Stimulated activated CD4-positive, alpha-beta T cell treated with anti-CD3 and anti-CD28 coated beads, Interleukin-15, amount 100 ng/mL, for 1 hour (primary cell): ENCODE measurements around the gene C1orf94.

Experiments used
- DNase-seq, 2 donors: peaks; one replicate each; pipeline ENCODE4 v3.0.0-alpha.2; 2020; ENCODE audit warnings: low read depth in 1 of 2, low spot score in 1 of 2

Gene C1orf94, protein sequence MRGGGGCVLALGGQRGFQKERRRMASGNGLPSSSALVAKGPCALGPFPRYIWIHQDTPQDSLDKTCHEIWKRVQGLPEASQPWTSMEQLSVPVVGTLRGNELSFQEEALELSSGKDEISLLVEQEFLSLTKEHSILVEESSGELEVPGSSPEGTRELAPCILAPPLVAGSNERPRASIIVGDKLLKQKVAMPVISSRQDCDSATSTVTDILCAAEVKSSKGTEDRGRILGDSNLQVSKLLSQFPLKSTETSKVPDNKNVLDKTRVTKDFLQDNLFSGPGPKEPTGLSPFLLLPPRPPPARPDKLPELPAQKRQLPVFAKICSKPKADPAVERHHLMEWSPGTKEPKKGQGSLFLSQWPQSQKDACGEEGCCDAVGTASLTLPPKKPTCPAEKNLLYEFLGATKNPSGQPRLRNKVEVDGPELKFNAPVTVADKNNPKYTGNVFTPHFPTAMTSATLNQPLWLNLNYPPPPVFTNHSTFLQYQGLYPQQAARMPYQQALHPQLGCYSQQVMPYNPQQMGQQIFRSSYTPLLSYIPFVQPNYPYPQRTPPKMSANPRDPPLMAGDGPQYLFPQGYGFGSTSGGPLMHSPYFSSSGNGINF

DNA sequence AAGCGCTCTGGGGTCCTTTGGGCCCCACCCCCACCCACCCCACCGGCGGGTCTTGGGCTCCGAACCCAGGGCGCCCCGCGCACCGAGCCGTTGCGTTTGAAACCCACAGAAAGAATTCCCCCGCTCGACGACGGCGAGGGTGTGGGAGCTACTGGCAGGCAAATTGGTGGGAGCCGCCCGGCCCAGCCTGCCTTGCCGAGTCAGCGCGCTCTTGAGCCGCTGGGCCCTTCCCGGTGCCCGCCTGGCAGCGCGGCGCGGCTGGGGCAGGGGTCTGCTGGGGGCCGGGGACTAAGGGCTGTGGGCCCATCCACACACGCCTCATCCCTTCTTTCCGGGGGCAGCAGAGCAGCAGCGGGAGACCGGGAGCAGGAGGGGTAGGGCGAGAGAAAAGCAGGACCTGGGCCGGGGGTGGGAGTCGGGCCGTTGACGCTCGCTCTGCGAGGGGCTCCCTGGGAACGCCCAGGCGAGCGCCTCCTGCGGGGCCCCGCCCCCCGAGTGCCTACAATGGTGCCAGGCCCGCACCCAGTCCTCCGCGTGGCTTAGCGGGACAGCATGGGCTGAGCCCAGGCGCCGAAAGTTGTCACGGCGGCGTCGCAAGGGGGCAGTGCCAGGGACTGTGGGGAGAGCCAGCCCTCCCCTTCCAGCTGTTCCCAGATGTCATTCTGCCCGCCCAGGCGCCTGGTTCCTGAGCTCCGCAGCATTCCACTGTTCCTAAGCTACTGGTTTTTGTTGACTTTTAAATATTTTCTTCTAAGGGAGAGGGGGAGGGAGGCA lies at the start of gene C1orf94:
C1orf94 (plus strand) TSS at position 78 of the 774 bp plus-strand sequence. CDS start 883 bp downstream, outside the sequence.
- no peak for DNase-seq

DNA sequence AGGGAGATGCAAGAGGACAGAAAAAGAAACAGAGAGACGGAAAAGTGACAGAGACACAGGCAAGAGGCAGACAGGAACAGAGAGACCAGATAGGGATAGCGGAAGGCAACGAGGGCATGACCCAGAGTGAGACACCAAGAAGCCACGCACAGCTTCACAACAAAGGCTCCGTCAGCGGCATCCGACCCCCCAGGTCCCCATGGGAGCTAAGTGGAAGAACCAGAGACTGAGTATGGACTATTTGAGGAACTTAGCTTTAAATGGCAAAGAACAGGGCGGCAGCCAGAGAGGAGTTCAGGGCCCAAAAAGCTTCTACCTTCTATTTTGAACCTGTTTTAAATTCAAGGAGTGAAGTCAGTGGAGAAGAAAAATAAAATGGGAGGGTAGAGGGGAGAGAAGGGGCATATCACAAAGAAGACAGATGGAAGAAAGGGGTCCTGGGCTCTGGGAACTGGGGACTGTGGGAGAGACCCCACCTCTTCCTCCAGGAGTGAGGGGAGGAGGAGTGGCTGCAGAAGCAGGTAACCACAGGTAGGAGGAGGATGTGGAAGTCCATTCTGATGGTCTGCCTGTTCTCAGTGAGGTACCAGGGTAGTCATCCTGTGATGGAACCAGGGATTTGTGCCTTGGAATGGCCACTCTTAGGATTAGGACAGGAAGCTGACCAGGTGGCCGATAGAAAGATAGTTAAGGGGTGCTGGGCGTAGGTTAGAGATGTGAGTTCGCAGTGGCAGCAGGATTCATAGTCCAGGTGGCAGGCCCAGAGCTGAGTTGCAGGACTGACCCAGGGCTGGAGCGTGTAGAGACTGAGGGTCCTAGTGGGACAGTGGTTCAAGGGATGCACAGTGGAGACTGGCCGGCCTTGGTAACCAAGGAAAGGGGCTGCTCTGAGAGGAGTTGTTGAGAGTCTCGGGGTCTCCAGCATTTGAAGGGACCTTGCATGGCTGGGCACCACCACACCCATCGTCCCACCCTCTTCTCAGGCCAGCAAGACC lies 49.4 kb upstream of the C1orf94 start:
- no peak for DNase-seq

DNA sequence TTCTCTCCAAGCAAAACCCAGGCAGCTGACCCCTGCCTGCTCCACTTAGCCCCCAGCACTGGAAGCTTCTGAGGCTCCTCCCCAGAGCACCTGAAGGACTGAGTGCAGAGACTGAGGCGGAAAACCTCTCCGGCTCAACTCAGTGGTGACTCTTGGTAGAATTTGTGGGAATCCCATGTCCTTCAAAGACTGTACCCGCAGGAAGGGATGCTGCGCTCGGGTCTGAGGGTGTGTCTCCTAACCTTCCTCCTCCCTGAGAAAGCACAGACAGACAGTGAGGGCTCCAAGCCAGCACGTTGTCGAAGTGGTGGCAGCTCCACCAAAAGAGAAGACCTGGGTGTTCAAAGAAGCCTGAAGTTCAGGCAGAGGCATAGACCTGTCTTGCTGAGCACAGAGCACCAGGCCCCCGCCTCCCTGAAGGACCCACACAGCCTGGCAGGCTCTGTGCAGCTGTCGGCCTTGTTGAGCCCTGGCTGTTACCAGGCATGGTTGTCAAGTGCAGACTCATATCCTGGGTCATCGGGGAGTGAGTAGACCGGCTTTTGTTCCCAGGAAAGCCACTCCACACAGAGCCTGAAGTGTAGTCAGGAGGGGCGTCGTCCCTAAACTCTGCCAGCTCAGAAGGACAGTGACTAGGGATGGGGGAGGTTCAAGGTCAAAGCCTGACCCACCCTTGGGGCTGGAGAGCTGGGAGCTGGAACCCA lies 48.4 kb upstream of the C1orf94 start:
- no peak for DNase-seq

DNA sequence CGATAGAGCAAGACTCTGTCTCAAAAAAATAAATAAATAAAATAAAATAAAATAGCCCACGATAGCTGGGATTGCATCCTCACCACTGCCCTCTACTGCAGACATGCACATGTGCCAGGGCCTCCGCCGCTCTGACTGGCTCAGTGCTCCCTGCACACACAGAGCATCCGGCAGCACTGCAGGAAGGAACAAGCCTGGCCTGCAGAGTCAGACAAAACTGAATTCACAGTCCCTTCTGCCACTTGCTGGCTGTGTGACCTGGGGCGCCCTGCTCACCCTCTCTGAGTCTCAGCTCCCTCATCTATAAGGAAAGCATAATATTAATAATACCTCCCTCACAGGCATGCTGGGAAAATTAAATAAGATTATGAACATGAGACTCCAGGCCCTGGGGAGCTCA lies 47.1 kb upstream of the C1orf94 start:
- DNase-seq: no peak

DNA sequence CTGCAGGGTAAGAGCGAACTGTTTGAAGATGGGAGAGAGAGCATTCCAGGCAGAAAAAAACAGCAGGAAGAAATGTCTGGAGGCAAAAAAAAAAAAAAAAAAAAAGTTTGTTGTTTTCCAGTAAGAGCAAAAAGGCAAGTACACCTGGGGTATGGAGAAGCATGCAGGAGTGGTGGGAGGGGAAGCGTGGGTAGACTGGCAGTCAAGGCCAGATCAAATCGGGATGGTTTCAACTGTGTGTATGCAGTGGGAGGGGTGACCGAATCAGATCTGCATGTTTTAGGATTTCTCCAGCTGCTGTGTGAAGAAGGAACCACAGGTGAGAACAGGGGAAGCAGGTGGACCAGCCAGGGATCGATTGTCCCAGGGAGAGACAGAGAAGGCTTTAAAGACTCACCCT lies 46.4 kb upstream of the C1orf94 start:
- no peak for DNase-seq

DNA sequence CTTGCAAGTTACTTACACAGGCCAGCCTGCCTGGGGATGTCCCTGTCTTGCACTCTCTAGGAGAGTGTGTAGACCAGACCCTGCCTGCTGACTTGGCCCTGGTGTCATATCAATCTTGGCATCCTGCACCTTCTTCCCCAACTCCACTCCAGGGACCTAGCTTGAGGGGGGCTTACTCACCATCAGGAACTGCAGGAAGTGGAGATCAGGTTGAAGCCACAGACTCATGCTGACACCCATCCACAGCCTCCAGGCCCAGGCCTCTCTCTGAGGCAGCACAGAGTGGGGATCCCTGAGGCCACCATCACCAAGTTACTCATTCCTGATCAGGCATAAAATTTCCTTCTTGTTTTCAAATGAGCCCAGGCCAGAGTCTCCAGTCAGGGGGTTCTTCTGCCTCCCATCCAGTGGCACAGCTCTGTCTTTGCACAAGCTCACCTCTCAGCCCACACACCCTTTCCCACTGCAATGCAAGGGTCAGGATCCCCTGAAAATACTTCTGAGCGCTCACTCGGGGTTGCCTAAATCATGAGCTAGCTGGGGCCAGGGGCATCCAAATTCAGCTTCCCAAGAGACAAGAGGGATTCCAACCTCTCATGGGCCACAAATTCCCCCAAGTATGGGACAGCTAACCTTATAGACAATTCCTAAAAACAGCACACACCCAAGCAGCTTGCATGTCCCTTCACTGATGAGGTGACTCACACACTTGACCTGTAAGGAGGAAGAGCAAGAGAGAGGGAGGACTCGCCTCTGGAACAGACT lies 45.1 kb upstream of the C1orf94 start:
- no peak for DNase-seq

DNA sequence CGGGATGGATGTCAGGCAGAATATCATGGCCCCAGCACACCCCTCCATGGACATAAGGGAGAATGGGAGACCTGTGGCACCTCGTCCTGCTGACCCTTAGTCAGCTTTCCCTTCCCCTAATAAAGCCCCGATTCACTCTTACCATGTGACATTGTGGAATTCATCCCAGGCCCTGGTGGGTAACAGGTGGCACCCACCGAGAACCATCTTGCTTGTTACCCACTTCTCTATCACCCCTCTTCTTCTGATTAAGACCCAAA lies 44.6 kb upstream of the C1orf94 start:
- no peak for DNase-seq

DNA sequence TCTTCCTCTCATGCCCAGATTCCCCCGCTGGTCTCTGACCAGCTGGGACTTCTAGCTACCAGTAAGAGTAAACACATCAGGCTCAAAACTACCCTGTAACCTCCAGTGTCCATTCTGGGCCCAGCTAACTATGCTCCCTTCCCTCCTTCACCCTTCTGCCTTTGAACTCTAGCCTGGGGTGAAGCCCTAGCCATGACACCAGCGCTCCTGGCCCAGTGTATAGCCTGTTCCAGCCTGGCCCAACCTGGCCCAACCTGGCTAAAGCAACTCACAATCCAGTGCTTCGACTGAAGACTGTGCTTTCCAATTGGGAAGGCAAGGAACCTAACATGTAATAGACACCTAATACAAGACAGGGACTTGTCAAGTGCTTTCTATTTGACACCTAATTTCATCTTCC lies 39.3 kb upstream of the C1orf94 start:
- DNase-seq: no peak

DNA sequence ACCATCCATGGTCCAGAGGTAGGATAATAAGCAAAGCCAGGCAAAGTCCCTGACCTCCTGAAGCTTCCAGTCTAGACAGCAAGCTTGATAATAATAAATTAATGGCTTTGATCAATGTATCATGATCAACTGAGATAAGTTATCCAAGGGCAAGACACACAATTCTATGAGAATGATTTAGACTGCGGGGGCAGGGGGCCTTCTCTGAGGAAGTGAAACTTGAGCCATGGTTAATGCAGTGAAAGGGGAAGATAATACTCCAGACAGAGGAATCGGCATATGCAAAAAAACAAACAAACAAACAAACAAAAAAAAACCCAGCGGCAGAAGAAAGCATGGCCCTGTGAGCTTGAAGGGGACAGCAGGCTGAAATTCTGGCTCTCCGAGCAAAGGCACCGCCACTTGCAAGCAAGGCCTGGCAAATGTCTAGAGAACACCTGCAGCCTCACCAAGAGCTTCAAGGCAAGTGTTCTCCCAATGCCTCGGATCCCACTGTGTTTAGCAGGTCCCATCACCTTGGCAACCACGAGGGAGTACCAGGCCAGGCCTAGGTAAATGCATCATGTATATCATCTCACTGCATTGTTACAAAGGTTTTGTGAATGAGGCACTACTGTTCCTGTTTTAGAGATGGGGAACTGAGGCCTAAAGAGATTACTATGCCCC lies 36.6 kb upstream of the C1orf94 start:
- no peak for DNase-seq

DNA sequence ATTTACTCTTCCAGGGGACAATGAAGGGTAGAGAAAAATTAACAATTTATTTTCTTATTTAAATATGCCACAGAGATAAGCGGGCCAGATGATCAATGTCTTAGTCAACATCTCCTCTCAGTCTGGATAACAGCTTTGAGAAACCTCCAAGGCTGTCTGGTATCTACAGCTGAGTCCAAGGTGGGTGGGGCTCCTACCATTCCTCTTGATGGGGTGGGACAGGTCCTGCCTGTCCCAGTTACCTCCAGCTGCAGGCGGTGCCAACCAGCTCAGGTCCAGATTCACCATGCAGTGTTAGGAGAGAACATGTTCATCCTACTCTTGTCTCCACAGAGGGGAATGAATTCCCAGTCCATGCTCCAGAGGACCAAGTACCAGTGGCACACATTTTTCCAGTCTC lies 32.7 kb upstream of the C1orf94 start:
- DNase-seq: no peak

DNA sequence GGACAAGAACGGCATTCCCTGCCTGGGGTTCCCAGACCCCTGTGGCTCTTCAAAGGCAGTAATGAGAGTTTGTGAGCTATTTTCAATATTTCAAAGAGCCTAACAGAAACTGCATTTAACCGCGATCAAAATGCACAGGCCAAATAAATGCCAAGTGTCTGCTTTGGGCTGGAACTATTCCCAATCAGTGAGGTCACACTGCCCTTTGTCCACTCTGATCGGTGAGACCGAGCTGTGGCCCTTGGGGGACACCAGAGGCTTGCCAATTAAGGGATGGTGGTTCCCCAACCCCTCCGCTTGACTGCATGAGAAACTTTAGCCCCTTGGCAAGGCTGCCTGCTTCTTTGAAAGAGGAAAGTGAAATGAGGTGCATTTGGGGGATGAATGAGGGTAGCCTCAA lies 31.9 kb upstream of the C1orf94 start:
- no peak for DNase-seq

DNA sequence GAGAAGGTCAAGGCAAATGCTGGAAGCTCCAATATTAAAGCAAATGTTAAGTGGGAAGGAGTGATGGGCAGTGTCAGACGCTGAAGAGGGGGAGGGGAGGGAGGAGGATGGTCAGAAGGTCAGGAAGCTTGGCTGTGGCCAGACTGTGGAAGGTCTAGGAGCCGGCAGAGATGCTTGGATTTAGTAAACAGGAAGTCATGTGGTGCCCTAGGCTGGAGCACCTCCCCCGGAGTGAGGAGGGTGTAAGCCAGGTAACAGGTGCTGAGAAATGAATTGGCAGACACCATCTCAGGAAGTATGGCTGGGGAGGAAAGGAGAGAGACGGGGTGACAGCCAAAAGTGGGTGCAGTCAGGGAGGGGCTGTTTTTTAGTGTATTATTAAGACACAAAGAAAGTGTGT lies 29.4 kb upstream of the C1orf94 start:
- no peak for DNase-seq

DNA sequence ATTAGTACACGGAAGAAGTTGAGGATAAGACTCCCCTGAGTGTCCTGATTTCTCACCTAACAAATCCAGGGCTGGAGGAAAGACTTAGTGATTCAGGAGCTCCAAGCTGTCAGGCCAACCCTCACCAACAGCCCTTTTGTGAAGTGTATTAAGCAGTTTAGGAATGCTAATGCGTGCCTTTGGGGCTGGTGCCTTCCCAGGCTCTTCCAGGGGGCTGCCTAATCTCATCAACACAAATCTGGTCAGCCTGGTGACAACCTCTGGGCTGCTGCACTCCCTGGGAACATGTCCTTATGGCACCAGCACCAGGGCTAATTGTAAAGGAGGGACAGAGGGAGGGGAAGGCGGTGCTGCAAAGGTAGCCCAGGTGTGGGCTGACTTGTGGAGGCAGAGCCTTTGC lies 27.2 kb upstream of the C1orf94 start:
- DNase-seq: no peak

DNA sequence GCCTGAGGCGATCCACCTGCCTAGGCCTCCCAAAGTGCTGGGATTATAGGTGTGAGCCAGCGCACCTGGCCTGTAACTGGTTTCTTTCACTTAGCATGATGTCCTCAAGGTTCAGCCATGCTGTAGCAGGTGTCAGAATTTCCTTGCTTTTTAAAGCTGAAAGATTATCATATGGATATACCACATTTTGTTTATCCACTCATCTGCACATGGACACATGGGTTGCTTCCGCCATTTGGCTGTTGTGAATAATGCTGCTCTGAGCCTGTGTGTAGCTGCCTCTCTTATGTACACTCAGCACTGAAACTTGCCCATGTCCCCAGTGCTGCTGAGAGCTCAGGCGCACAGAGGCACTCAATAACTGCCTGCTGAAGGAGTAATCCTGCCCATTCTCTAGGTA lies 23.5 kb upstream of the C1orf94 start:
- no peak for DNase-seq

DNA sequence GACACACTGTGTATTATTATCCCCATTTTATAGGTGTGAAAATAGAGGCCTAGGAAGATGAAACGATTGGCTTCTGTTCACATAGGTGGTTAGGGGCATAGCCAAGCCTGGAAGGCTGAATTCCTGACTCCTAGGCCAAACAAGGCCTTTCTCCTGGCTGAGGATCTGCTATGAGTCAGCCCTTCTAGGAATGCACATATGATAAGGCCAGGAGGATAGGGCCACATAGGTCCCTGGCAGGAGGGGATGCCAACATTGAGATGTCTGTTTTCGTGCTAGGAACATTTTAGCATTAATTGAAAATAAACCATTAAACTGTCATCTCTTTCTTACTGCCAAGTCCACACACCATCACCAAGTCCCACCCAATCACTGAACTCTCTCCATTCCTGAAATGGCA lies 20.8 kb upstream of the C1orf94 start:
- DNase-seq: no peak

DNA sequence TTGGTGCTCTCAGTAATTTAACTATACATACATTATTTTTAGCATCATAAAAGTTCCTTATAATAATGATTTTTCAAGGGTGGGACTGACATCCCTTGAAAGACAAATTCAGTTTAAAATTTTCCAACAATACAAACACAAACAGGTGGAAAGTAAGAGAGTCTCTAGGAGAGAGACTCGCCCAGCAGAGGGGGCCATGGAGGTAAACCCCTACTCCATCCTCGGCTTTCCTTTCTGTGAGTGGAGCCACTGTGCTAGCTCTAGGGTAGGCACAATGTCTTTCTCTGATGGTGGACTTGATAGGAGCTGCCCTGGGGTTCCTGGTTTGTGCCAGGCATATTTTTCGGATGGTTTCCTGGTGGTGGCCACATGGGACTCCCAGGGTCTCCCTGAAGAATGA lies 20.0 kb upstream of the C1orf94 start:
- no peak for DNase-seq

DNA sequence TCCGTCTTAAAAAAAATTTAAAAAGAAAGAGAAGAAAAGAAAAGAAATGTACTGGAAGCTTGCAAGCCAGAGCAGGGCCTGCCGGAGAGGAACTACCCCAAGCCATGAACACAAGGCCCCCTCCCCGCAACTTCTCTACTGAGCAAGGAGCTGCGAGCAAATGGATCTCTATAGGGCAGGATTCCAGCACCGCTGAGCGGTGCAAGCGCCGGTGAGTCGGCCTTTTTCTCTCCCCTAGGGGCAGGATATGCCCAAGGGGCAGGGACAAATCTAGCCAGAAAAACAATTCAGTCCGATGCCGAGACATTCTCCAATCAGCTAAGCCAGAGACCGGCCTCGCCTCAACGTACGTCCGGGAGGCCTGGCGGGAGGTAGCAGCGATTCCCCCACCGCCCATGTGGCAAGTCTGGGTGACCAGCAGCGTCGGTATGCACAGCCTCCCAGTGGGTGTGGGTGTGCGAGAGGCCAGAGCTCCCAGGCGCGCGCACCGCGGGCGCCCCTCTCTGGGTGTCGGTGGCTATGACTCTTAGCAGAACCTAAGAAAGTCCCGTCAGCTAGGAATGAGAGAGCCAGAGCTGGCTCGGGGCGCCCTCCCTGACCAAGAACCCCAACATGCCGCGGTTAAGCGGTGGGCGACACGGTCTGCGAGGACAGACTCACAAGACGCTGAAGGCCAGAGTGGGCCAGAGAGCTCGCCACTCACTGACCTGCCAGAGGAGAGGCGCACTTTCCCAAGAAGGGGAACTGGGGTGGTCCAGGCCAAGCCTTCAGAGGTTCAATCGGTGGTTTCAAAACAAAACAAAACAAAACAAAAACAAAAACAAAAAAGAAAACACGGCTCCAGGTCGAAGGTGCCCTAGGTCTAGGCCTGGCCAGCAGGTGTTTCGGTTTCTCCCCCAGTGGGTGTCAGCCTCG lies 13.6 kb upstream of the C1orf94 start:
- no peak for DNase-seq
